Activated B cell treated with CpG ODN at 0.5 μM for 24 hours (primary cell): ENCODE results near the gene HDGFL2. TPM values are rescaled to one million over a fixed set of nuclear protein-coding genes. Genes with fewer than 3 reads are reported as not detected.

Source experiments
- ATAC-seq: fragments of 200-7000 bp; cut with Tn5 transposase; one replicate; pipeline ENCODE4 v1.10.0; 2021; ENCODE audit warnings: low read depth, mild to moderate bottlenecking, moderate library complexity
- CTCF ChIA-PET: fragments of 350-600 bp; sonication (Branson Sonifier 250); formaldehyde crosslinking; loops from one replicate; lab custom pipeline; 2021; ENCODE audit warnings: antibody characterized with exemption; lab: Charles Lee
- POLR2A ChIA-PET: fragments of 350-600 bp; sonication (Branson Sonifier 250); formaldehyde crosslinking; loops from one replicate; lab custom pipeline; 2021; ENCODE audit warnings: antibody characterized with exemption; lab: Charles Lee
- DNase-seq: peaks from one replicate; pipeline ENCODE4 v3.0.0; 2022
- H3K27ac Mint-ChIP-seq: one replicate; pipeline ENCODE4 v1.8.0; 2020; ENCODE audit warnings: mixed read lengths
- H3K27me3 Mint-ChIP-seq: one replicate; pipeline ENCODE4 v1.8.0; 2021; ENCODE audit warnings: mixed read lengths
- H3K36me3 Mint-ChIP-seq: one replicate; pipeline ENCODE4 v1.8.0; 2021; ENCODE audit warnings: low read depth, mixed read lengths
- H3K4me1 Mint-ChIP-seq: one replicate; pipeline ENCODE4 v1.8.0; 2021; ENCODE audit warnings: mixed read lengths
- H3K4me3 Mint-ChIP-seq: one replicate; pipeline ENCODE4 v1.8.0; 2020; ENCODE audit warnings: mild to moderate bottlenecking, mixed read lengths
- H3K9me3 Mint-ChIP-seq: one replicate; pipeline ENCODE4 v1.8.0; 2020; ENCODE audit warnings: mixed read lengths
- intact Hi-C: fragments of 100-400 bp; cut with micrococcal nuclease; formaldehyde crosslinking; loops from one replicate; pipeline ENCODE4 v1.15.1; 2024
- total RNA-seq: library from RNA; stranded (reverse); gene quantifications from 2 replicates; pipeline ENCODE4 v1.2.3, GENCODE V29; 2022
- TF ChIP-seq, protein P1 (sequence below): fragments of 200-600 bp; IDR thresholded peaks from one replicate; pipeline ENCODE4 v1.8.0; 2022; ENCODE audit warnings: antibody characterized with exemption, mild to moderate bottlenecking

The HDGFL2 gene
- total RNA-seq, 1 donor from 2014 or later = 44.9 TPM

DNA sequence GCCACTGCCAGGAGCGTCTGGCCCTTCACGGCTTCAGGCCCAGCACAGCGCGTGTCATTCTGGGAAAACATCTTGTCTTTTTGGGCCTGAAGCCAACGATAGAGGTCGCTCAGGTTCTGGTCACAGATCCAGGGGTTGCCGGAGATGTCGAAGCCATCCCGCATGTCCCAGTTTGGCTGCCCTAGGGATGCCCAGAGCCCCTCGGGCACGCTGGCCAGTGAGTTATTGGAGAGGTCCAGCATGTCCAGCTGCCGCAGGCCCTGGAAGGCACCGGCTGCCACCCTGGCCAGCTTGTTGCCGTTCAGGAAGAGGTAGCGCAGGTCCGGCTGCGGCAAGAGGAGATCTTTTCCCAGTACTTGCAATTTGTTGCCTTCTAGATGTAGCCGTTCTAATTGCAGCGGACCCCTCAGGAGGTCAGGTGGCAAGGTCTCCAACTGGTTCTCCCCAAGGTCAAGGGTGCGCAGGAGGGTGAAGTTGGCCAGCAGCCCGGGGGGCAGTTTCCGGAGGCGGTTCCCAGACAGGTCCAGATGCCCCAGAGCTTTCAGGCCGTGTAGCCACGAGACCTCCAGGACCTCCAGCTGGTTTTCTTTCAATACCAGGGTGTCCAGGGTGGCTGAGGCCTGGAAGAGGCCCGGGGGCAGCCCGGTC is 66.0 kb downstream of the HDGFL2 start:
- ChIA-PET CTCF (interaction anchor here (1.4 kb wide), 1 partner anchor 13 kb away, joined by 6 read pairs; no protein-coding TSS in a partner anchor), POLR2A (no interaction called here)
- peaks cover 2% of the 10 kb centered on the region for H3K9me3 Mint-ChIP-seq
- peaks cover 15% of the 10 kb centered on the region for H3K4me1 Mint-ChIP-seq
- no peak for DNase-seq
- TF ChIP-seq, protein P1, sequence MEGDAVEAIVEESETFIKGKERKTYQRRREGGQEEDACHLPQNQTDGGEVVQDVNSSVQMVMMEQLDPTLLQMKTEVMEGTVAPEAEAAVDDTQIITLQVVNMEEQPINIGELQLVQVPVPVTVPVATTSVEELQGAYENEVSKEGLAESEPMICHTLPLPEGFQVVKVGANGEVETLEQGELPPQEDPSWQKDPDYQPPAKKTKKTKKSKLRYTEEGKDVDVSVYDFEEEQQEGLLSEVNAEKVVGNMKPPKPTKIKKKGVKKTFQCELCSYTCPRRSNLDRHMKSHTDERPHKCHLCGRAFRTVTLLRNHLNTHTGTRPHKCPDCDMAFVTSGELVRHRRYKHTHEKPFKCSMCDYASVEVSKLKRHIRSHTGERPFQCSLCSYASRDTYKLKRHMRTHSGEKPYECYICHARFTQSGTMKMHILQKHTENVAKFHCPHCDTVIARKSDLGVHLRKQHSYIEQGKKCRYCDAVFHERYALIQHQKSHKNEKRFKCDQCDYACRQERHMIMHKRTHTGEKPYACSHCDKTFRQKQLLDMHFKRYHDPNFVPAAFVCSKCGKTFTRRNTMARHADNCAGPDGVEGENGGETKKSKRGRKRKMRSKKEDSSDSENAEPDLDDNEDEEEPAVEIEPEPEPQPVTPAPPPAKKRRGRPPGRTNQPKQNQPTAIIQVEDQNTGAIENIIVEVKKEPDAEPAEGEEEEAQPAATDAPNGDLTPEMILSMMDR = no peak
- no peak for ATAC-seq
- H3K27me3 Mint-ChIP-seq = peaks cover 19% of the 10 kb centered on the region
- intact Hi-C loops = no loop called here
- H3K27ac Mint-ChIP-seq = no peak overlapping the region
- no peaks in the 10 kb centered on the region for H3K36me3 Mint-ChIP-seq
- no peak overlapping the region for H3K4me3 Mint-ChIP-seq

- peaks cover 15% of the 10 kb centered on the region for H3K27me3 Mint-ChIP-seq
- peaks cover 2% of the 10 kb centered on the region for H3K9me3 Mint-ChIP-seq
- DNase-seq (no peak), ATAC-seq (no peak)
- no peaks in the 10 kb centered on the region for H3K36me3 Mint-ChIP-seq
- intact Hi-C loops = no loop called here
- TF ChIP-seq, protein P1 = no peak
- no peak overlapping the region for H3K4me3 Mint-ChIP-seq
- ChIA-PET POLR2A (no interaction called here), CTCF (interaction anchor here (1.4 kb wide), 1 partner anchor 14 kb away, joined by 6 read pairs; no protein-coding TSS in a partner anchor)
- no peak overlapping the region for H3K27ac Mint-ChIP-seq
- peaks cover 15% of the 10 kb centered on the region for H3K4me1 Mint-ChIP-seq
These were observed 66.5 kb downstream of the HDGFL2 start for GRCh38 chr19:4538601-4538954.

DNA sequence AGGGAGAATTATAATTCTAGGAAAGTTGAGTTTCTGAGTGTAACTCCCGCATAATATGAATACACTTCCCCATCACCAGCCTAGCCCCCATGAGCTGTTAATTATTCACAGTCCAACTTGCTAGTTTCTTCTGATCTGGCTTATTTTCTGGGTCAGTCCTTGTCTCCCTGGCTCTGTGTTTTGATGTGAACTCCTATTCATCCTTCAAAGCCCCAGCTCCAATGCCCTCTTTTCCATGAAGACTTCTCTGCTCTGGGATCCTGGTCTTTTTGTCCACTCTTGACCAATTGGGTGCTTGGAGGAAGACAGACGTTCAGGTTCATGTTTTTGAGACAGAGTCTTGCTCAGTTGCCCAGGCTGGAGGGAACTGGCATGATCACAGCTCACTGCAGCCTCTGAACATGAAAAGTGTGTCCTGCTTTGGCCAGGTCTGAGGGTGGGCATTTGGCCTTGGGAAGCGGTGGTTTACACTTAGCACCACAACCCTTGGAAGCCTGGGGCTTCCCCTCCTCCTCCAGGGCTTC is 67.1 kb downstream of the HDGFL2 start:
- ChIA-PET POLR2A (no interaction called here), CTCF (interaction anchor here (1.4 kb wide), 1 partner anchor 14 kb away, joined by 6 read pairs; no protein-coding TSS in a partner anchor)
- Mint-ChIP-seq H3K9me3 (peaks cover 2% of the 10 kb centered on the region), H3K27me3 (peaks cover 15% of the 10 kb centered on the region), H3K36me3 (no peaks in the 10 kb centered on the region), H3K4me1 (peaks cover 15% of the 10 kb centered on the region), H3K27ac (no peak overlapping the region), H3K4me3 (no peak overlapping the region)
- DNase-seq (no peak), ATAC-seq (no peak)
- TF ChIP-seq, protein P1 = no peak
- intact Hi-C loops = no loop called here

GRCh38 chr19:4539693-4540581 is 67.8 kb downstream of the HDGFL2 start, which contains the start of gene LRG1:
Gene LRG1, minus strand, starts transcription at chr19:4540036. Its CDS starts 23 bp downstream, at chr19:4540013.
- Mint-ChIP-seq H3K27ac (no peak within 1 kb of the TSS), H3K36me3 (no peaks in the 10 kb centered on the region), H3K4me3 (peak within 1 kb of the TSS; percentile 69), H3K27me3 (peaks cover 15% of the 10 kb centered on the region), H3K9me3 (peaks cover 2% of the 10 kb centered on the region), H3K4me1 (peaks cover 15% of the 10 kb centered on the region)
- ATAC-seq (peak; percentile 61), DNase-seq (no peak)
- TF ChIP-seq, protein P1 = no peak
- POLR2A ChIA-PET = no interaction called here
- CTCF ChIA-PET = interaction anchor here (1.2 kb wide), 1 partner anchor 15 kb away, joined by 5 read pairs; no protein-coding TSS in a partner anchor
- intact Hi-C loops = no loop called here
